CD4-positive, alpha-beta T cell treated with Interleukin-1 beta for 1 hour (primary cell): ENCODE measurements around the gene TNFRSF18.

ENCODE experiments used
- DNase-seq, 2 donors: peaks; one replicate each; pipeline ENCODE4 v3.0.0-alpha.2; 2020 to 2022

TNFRSF18 gene

DNA sequence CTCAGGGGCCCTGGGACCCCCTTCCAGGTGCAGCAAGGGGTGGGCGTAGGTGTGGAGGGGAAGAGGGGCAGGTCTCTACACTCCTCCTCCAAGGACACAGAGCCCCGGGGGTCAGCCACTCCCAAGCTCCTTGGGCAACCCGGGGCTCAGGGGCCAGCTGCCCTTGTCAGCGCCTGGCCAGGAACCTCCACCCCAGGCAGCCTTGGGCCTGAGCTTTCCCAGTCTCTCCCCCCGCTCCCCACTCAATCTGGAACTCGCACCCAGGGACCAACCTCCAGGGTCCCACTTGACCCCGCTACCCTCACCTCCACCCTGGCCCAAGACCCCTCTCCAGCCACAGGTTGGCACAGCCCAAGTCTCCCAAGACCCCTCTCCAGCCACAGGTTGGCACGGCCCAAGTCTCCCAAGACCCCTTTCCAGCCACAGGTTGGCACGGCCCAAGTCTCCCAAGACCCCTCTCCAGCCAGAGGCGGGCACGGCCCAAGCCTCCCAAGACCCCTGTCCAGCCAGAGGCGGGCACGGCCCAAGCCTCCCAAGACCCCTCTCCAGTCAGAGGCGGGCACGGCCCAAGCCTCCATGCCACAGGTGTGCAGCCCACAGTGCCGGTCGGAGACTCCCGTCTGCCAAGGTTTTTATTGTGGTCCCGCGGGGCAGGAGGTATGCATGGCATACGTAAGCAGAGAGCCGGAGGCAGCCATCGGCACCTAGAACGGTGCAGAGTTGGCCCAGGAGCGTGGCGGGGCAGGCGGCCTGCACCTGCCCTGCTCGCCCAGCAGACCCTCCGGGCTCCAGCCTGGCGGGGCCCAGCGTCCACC lies 4.5 kb upstream of the TNFRSF18 start:
- DNase-seq = no peak

DNA sequence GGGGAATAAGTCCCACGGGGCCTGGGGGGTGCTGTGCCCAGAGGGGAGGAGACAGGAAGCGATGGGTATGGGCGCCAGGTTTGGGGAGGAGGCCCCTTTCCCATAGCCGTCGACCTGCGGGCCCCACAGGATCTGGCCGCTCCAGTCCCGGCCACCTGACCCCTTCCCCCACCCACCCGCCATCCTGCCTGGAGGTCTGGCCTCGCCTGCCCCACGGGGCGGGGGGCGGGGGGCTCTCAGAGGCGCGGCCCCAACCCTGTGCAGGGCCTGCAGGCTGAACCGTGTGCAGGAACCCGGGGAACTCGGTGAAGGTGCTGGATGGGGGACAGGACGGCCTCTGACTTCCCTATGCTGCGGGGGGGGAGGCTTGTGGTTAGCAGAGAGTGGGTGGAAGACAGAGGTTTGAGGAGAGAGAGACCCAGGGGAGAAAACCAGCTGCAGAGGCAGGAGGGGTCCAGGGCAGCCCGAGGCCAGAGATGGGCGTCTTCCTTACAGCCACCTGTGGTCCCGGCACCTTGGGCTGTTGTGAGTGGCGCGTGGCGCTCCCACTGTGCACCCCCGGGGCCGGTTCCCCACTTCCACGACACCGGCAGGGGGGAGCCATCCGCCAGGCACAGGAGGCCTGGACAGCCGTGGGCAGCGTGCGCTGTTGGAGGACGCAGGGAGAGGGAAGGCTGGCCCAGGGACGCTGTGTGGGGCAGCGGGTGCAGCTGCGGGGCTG lies 2.5 kb upstream of the TNFRSF18 start:
- DNase-seq = peak; percentile 51 to 58

DNA sequence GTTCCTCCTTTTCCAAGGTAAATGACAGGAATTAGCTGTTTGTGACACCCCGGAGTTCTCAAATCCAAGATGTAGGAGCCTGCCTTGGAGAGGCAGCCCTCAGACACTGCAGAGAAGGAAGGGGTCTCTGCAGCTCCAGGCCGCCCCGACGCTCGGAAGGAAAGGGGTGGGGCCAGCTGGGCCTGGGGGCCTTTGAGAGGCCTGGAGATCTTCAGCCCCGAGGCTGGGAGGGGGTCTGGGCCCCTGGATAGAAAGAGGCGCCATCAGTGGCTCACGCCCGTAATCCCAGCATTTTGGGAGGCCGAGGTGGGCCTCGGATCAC lies 1.1 kb upstream of the TNFRSF18 start:
- DNase-seq = no peak

DNA sequence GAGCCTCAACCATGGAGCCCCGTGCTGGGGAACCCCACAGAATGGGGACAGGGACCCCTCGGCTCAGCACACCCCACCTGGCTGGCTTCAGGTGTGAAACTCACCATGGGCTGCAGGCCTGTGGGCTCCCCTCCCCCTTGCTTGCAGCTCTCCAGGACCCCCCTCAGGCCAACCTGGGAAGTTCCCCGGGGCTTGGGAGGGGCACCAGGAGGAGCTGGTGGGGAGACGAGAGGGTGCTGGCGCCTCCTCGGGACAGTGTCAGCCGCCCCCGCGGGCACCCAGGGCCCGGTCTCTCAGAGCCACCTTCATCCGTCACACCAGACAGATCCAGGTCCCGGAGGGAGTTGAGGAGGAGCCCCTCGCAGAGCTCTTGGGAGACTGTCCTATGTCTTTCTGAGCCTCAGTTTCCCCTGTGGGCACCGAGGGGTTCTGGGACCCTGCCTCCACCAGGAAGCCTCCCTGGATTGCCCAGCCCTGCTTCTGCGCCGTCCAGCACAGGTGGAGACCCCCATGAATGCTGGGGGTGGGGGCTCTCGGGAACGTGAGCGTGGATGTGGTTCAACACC lies 657 bp upstream of the TNFRSF18 start:
- no peak for DNase-seq

DNA sequence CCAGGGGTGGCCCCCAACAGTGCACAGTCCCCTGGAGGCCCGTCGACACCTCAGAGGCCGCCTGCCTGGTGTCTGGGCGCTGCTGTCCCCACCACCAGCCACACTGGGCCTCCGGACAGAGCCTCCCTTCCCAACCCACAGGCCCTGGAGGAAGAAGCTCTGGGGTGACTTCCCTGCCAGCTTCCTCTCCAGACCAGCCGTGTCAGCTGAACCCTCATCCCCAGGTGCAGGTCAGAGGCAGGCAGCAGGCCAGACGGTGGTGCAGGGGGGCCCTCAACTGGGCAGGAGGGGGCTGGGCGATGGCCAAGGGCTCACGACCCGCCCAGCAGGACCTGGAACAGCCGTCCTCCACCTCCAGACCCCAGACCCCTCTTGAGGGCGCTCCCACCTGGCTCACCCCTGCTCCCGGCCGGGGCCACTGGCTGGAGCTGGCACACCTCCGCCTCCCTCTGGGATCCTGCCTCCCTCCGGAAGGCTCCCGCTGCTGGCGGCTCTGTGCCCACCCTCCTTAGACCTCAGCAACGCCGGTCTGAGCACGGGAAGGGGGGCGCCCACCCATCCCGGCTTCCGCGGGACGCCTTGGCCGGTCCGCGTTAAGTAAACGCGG lies 520 bp downstream of the TNFRSF18 start:
- DNase-seq = no peak

DNA sequence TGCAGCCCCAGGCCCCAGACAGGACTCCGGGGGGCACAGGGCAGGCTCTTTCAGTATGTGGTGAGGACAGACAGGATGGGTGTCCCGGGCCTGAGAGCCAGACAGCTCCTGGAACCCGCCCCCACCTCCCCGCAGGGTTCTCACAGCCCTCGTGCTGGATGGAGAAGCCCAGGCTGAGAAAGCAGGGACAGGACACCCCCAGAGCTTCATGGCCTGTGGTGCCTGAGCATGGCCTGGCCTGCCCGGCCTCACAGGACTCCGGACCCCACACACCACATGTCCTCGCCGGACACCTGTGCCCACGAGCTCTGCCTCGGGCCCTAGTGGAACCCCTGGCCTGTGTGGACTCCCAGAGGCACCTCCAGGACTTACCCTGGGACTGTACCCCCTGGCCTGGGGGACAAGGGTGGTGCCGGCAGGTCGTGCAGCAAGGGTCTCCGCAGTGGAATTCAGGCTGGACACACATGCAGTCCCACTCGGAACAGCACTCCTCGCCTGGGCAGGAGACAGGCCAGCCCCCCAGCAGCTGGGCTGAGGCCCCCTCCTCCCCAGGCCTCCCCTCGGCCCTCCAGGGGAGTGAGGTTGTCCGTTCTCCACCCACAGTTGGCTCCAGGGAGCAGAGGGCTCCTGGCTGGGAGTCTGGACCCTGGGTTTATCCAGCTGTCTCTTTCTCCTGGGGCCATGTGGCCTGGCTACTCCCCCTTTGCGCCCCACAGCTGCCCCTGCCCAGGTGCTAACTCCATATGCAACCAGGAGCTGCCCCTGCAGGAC lies 1.2 kb downstream of the TNFRSF18 start:
- DNase-seq = no peak

DNA sequence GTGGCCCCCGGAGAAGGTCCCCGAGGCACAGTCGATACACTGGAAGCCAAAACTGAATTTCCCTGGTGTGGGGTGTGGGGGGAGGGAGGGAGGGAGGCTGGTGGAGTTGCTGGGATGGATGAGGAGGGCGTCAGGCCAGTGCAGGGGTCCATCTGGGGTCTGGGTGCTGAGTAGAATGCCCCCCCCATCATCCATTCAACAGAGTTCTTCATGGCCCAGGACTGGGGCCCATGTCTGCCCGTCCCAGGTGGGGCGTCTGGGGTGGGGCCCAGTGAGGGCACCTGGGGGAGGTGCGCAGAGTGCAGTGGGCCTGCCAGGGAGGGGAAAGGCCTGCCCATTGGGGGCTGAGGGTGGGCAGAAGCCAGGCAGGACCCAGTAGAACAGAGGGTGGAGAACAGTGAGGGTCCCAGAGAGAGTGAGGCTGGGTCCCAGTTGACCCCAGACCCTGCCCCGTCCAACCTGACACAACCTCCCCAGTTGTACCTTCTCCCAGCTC lies 1.9 kb downstream of the TNFRSF18 start:
- DNase-seq = no peak

DNA sequence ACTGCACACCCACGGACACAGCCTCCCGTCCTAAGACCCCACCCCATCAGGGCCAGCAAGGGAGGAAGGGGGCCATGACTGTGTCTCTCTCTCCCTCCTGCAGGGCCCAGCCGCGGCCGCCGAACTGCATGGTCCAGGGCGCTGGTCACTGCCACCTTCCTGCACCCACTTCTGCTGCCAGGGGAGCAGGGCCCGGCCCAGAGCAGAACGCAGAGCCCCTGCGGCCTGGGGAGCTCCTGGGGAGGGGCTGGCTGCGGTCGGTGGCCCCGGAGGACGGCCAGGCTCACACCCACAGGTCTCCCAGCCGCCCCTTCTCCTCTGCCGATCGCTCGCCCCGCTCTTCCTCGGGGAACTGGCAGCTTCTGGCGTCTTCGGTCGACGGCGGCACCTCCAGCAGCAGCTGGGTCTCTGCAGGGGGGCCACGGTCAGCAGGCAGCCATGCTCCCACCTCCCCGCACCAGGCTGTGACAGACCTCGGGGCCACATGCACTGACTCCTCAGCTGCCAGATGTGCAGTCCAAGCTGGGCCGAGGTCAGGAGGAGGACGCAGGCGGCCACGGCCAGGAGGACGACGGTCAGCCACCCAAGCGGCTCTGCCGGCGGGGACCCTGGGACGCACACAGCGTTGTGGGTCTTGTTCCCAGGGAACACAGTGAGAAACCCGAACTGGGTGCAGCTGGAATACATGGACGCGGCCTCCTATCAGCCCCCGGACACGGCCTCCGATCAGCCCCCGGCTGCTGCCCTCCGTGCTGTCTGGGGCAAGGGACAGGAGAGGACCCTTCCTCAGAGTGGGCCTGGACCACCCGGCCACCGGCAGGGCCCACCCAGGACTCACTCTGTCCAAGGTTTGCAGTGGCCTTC lies 2.6 kb downstream of the TNFRSF18 start:
- DNase-seq = no peak

DNA sequence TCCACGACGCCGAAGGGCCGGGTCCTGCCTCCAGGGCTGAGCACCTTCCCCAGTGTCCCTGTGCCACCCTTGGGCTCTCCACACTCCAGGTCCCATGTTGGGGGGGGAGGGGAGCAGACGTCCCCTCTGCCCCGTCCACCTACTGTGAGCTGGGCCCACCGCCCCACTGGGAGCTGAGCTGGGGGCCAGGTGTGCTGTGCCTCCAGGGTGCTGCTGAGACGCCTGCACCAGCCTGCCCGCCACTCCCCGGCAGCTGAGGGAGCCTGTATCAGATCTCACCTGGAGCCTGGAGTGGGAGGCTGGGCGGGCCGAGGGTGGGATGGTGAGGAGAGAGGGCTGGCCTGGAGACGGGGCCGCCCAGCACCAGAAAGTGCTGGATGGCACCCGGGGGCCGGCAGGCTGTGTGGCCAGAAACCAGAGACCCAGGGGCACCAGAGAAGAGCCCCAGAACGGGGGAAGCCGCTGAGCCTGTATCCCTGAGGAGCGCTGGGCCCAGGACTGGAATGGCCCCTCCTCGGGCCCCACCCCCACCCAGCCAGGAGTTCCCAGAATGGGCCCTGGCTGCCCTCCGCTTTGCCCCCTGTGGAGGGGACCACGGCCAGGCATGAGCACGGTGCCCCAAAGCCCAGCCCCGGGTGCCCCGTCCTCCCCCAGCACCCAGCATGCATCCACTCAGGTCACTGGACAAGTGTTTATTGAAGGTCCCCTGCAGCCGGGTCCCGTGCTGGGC lies 3.4 kb downstream of the TNFRSF18 start:
- DNase-seq = no peak

DNA sequence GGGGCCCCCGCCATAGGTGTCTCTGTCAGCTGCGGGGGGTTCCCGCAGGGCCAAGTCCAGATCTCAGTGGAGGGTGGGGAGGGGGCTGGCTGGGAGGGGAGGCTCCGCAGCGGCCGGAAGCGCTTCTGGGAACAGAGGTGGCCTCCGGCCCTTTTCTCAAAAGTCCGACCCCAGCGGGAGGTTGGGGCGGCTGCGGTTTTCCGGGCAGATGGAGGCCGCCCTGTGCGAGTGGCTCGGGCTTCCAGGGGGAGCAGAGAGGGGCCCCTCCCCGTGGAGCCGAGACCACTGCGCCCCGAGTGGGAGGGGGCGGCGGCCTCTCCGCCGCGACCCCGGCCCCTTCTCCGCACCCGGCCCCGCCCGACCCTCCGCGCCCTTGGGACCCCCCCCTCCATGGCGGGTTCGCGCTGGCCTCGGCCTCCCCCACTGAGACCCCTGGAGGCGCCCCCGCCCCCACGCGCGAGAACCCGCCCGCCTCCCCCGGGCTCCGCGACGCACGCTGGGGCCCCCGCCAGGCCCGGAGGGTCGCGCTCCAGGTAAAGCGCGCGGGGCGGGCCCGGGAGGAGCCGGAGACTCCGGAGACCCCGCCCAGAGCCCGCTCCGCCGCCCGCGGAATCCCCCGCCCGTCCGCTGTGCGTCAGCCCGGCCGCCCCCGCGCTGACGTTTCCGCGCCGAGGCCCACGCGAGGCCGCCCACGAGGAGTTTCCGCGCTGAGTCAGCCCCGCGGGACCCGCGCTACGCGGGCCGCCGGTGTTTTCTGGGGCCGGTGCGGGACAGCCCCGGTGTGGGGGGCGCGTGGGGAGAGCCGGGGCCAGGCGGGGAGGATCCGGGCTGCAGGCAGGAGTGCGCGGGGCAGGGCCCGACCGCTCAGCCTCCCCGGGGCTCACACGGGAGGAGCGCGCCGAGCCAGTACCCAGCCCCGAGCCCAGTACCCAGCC lies 5.2 kb downstream of the TNFRSF18 start:
- DNase-seq = peak; percentile 91

DNA sequence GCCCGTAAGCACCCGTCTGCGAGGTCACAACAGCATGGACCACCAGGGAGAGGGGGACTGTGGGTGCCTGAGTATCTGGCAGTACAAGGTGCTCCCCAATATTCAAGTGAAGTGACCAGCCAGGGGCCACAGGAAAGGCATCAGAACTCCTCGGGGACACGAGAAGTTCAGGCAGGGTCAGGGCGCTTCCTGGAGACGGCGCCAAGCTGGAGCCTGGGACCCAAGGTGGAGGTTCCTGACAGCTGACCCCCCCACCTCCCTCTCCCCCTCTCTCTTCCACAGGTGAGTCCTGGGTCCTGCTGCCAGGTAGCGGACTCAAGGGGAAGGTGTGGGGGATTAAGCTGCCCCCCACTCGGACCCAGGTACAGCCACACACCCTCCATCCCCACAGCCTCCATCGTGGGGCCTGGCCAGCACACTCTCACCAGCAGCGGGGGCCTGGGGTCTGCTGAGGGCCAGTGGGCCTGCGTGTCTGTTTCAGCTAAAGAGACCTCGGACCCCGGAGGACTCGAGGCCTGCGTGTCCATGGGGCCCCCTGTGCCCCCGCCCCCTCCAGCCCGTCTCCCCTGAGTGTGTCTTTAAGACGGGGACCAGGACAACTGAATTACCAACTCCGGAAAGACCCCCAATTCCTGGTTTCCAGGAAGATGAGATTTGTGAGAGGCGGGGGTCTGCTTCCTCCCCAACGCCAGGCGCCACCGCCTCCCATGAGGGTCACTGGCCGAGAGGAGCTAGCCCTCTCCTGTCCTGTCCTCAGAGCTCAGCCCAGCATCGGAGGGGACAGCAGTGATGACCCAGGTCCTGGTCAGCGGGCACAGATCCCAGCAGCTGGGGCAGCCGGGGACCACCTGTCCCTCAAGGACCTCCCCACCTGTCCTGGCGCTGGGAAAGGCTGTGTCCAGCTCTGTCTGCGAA lies 6.2 kb downstream of the TNFRSF18 start:
- no peak for DNase-seq

DNA sequence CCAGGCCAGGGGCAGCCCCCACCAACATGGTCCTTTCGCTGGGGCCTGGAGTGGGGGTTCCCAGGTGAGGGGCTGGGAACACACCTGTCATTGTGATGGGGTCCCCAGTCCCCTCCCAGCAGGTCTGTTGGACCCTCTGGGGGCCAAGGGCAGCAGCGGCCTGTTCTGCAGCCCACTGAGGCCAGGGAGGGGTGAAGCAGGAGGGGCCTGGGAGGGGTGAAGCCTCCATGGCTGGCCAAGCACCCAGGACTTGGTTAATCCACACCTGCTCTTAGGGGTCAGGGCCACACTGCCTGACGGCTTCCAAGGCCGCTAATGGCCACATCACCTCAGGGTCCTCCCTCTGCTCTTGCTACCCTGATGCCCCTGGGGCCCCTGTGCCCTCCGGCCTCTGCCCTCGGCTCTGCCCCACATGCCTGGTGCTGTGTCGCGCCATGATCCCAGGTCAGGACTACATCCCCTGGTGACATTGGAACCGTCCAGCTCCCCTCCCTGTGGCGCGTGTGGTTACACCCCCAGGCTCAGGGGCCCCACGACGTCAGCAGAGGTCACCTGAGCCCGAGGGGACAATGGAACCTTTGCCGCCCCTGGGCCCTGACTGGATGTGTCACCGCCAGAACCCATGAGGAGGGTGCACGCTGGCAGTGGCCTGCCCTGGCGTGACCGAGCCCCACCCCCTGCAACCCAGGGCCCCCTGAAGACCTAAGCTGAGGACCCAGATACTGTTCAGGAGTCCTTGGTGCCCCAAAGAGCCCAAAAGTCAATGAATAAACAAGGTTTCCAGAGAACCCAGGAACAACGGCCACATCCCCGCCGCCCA lies 7.0 kb downstream of the TNFRSF18 start:
- DNase-seq = no peak

DNA sequence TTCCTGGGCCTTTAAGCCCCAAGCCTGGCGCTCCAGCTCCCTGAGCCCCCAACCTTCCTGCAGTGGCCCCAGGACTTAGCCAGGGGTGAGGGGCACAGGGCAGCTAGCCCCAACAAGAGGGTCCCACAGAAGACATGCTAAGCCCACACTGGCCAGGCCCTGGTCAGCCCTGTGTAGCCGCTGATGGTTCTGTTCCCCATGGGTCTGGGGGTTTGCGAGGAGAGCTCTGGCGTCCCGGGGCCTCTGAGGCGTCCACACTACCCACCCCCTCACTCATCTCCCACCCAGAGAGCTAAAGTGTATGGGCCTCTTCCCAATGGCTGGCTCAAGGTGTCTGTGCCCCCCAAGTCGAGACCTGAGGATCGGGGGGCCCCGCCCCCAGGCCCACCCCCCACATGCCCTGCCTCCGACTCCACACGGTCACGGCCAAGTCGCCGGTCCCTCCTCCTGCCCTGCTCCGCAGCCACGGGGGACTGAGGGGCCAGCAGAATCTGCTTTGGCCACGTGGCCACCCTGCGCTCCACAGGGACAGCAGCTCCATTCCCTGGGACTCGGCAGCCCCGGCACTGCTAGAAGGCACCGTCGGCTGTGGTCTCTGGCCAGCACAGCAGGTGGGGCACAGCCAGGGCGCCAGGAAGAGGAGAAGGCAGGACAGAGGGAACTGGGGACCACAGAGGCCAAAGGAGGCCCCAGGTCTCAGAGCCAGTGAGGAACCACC lies 7.8 kb downstream of the TNFRSF18 start:
- DNase-seq = no peak

DNA sequence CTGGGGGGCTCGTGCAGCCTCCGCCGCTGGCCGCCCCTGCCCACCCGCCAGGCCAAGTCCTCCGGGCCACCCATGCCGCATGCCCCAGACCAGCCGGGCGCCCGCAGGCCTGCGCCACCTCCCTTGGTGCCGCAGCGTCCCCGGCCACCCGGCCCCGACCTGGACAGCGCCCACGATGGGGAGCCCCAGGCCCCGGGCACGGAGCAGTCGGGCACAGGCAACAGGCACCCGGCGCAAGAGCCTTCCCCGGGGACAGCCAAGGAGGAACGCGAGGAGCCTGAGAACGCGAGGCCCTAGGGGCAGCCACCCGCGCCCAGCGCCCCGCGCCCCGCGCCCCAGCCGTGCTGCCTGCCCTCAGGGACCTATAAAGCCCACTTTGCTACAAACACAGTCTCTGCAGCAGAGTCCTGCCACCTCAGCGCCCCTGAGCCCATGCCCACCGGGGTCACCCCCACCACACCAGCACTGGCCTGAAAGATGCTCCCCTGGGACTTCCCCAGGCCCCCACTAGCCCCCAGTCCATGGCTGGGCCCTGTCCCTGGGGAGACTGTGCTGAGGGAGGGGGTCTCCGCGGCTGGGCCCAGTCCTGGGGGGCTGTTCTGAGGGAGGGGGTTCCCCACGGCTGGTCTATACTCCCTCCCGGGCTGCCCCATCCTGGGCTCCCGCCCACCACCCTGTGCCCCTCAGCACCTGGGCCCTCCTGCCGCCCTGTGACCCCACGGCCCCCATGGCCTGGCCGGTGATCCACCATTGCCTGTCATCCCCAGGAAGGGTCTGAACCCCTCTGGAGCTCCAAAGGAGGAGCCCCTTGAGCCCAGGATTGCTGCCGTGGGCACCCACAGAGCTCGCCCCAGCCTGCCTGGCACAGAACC lies 8.6 kb downstream of the TNFRSF18 start:
- no peak for DNase-seq

DNA sequence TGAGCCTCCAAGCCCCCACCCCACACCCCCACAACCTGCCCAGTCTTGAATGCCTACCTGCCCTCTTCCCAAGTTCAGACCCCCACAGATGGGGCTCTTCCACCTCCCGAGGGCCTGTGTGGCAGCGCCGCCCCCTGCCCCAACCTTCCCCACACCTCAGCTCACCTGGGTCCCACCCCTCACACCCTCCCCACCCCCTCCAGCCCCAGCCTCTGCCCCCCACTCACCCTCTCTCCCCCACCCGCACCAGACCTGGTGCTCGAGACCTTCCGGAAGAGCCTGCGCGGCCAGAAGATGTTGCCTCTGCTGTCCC lies 9.2 kb downstream of the TNFRSF18 start:
- DNase-seq = no peak

DNA sequence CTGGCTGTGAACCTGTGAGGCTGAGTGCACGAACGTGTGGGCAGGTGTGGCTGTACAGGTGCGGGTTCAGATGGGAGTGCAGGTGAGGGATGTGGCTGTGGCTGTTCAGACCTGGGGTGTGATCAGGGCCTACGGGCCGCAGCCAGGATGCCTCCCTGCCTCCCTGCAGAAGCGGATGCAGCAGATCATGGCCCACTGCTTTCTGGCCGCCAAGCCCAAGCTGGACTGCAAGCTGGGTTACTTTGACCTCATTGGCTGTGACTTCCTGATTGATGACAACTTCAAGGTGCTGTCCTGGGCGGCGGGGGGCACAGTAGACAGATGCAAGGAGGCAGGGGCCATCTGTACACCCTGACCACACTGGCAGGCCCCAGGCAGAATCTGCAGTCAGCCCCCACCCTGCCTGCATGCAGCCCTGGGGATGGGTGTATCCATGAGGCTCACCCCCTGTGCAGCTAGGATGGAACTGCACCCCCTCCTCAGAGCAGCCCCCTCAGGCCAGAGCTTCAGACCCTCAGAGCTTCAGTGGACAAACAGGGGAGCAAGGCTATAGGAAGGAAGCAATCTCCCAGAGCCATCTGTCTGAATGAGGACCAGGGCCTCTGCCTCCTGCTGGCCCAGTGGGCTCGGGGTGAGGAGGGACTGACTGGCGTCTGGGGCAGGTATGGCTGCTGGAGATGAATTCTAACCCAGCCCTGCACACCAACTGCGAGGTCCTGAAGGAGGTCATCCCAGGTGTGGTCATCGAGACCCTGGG lies 9.8 kb downstream of the TNFRSF18 start:
- DNase-seq = no peak
